ENCODE data around the gene NDOR1.
A peak's percentile ranks its signal among the peaks of the same experiment; 100 is the strongest.

Gene NDOR1

DNA sequence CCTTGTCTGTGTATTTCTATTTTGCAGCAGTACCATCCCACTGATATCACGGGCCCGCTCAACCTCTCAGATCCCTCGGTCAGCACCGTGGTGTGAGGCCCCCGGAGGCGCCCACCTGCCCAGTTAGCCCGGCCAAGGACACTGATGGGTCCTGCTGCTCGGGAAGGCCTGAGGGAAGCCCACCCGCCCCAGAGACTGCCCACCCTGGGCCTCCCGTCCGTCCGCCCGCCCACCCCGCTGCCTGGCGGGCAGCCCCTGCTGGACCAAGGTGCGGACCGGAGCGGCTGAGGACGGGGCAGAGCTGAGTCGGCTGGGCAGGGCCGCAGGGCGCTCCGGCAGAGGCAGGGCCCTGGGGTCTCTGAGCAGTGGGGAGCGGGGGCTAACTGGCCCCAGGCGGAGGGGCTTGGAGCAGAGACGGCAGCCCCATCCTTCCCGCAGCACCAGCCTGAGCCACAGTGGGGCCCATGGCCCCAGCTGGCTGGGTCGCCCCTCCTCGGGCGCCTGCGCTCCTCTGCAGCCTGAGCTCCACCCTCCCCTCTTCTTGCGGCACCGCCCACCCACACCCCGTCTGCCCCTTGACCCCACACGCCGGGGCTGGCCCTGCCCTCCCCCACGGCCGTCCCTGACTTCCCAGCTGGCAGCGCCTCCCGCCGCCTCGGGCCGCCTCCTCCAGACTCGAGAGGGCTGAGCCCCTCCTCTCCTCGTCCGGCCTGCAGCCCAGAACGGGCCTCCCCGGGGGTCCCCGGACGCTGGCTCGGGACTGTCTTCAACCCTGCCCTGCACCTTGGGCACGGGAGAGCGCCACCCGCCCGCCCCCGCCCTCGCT, 37.5 kb upstream of the NDOR1 start:
- peak; percentile 91 for DNase-seq

DNA sequence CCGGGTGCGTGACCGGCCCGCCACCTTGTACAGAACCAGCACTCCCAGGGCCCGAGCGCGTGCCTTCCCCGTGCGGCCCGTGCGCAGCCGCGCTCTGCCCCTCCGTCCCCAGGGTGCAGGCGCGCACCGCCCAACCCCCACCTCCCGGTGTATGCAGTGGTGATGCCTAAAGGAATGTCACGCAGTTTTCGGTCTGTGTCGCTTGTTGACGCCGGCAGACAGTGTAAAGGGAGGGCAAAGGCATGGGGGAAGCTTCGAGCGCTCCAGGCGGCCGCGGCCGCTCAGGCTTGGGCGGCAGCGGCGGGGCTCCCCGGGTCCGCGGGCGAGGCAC, 37.0 kb upstream of the NDOR1 start:
- peak; percentile 83 for DNase-seq

DNA sequence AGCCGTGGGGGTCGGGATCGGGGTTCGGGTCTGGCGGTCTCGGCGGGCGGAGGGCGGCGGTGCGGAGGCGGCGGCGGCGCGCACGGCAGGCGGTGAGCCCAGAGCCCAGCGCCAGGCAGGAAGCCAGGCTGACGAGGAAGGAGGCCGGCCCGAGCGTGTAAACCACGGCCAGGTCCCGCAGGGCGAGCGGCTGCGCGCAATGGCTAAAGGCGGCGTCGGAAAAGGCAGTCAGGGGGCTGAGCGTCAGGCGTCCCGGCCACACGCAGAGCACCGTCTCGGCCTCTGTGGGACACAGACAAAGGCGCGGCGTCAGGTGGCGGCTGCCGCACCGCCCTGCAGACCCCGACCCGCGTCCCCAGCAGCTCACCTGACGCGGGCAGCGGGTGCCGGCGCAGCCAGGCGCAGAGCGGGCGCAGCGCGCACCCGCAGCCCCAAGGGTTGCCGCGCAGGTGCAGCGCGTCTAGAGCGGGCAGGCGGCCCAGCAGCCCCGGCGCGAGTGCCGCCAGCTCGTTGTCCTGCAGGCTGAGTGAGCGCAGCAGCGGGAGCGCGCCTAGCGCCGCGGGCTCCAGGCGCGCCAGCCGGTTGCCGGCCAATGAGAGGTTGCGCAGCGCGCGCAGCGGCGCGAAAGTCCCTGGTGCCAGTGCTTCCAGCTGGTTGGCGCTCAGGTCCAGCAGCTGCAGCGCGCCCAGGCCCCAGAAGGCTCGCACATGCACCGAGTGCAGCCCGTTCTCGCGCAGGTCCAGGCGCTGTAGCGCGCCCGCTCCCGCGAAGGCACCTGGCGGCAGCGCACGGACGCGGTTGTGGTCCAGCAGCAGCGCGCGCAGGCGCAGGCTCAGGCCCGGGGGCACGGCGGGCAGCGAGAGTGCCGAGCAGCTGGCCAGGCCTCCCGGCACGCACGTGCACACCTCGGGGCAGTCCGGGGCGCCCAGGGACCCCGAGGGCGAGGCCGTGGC, 36.3 kb upstream of the NDOR1 start:
- peak; percentile 97 for DNase-seq

DNA sequence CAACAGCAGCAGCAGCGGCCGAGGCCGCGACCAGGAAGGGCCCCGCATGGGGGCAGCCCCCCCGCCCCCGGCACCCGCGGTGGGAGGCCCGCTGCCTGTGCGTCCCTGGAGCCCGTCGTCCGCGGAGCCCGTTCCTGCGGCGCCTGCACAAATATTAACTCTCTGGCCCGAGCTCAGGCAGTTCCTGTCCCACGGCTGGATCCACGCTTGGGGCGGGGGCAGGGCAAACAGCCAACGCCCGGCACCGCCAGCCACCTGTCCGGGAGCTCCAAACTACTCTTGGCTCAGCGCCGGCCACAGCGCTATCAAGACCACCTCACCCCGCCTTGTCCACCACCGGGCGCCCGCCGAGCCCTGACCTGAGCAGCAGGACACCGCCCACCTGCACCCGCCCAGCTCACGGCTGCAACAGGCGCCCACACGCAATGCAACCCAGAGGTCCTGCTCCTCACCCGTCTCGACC, 35.6 kb upstream of the NDOR1 start, which contains the start of gene LRRC26:
Gene LRRC26 (minus strand): TSS at position 156 of the 463 bp plus-strand sequence. CDS start 108 bp downstream, at position 48.
- no peak for DNase-seq

DNA sequence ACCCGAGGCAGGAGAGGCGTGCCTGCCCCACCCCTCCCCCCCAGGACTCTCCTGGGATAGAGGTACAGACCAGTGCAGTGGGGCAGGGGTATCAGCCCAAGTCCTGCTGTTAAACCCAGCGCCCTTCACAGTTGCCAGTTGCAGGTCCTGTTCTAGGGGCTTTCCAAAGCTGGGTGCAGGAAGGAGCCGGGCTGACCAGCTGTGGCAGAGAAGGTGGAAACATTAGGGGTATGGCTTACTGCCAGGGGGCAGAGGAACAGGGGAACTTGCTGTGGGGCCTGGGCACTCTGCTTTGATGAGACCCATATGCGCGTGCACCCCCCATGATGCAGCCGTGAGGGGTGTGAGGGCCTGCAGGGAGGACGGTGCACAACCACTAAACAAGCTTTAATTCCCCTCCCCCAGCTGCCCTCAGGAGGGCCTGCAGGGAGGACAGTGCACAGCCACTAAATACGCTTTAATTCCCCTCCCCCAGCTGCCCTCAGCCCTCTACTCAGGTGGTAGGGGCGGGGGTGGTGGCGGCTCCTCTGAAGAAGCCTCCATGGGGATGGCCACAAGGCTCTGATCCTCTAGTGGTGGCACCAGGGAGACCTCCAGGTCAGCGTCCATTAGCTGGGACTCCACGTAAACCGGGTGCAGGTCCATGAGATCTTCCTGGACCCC, 34.9 kb upstream of the NDOR1 start:
- DNase-seq: no peak

DNA sequence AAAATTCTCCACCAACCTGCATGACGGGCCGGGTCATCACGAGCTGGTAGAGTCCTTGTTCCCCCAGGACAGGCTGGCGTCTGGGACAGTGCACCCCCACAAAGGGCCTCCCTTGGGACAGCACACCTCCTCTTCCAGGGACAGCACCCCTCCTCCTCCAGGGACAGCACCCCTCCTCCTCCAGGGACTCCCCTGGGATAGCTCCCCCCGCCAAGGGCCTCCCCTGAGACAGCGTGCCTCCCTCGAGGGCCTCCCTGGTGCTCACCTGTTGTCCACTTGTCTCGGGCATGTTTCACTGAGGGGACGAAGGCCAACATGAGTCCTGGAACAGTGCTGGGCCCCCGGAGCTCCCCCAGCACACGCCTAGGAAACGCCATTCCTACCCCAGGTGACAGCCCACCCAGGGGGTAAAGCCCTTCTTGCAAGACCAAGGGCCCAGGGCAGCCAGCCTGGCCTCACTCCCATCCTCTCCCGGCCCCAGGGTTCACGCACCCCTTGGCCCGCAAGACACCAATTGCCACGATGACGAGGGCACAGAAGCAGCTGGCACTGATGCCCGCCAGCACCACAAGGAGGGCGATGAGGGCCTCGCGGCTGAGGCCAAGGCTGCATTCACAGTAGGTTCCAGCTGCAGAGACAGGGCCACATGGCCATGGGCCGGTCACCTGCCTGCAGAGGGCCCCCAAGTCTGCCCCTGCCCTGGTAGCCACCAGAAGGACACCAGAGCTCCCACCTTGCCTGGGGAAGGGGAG, 34.2 kb upstream of the NDOR1 start:
- DNase-seq: no peak

DNA sequence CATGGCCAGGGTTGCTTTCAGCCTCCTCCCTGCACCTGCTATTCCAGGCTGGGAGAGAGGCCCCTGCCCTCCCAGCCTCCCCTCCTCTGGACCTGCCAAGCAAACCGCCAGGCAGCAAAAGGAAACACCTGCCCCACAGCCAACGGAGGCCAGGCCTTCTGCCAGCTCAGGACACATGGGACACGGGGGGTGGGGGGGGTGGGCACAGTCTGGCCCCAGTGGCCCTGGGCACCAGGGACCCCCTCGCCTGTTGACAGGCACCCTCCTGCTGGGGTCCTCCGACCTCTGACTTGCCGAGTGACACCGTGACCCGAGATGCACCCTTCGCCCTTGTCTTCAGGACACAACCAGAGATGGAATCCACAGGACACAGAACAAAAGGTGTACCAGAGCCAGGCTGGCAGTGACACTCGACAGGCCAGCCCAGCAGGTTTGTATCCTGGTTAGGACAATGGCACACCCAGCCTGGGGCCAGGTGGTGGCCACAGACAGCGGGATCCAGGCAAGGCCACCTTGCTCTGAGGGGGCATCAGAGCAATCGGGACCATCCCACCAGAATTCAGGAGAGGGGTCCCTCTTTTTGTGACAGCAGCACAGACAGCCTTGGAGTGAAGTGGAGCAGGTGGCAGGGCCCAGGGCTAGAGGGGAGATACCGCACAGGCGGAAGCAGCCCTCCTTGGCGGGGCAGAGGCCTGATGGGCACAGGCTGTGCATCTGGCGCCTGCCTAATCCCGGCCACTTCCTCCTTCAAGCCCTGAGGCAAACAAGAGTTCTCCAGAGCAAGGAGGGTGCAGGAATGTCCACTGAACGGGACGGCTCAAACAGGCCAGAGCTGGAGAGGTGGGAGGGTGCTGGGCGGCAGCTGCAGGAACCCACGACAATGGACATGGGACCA, 32.4 kb upstream of the NDOR1 start:
- peak; percentile 82 for DNase-seq

DNA sequence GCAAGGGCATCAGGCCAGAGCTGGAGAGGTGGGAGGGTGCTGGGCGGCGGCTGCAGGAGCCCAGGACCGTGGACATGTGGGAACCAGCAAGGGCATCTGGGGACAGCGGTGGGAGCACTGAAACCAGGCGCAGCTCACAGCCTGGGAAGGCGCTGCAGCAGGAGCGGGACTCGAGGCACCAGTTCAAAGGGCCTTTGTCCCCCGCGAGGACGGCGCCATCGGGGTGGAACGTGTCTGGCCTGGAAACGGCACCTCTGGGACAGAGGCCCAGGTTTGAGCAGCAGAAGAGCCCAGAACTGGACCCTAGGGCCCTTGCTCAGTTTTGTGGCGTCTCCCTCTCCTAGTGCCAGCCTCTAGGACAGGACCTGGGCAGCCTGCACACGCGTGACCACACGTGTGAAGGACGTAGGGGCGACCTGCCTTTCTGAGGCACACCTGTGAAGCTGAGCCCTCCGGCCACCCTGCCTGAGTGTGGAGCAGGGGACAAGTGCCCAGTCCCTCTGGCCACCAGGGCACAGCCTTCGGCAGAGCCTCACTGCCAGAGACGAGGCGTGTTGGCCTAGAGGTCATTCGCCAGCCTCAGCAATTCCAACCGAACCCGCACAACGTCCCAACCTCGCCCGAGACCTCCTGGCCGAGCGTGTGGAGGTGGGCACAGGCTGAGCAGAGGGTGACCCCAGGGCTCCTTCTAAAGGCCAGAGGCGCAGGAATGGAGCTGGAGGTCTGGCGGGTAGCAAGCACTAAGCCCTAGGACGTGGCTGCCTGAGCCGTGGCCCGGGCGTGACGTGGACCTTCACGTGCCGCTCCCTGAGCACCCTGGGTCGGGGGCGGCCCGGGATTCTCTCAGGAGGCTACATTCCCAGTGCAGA, 31.5 kb upstream of the NDOR1 start:
- no peak for DNase-seq

DNA sequence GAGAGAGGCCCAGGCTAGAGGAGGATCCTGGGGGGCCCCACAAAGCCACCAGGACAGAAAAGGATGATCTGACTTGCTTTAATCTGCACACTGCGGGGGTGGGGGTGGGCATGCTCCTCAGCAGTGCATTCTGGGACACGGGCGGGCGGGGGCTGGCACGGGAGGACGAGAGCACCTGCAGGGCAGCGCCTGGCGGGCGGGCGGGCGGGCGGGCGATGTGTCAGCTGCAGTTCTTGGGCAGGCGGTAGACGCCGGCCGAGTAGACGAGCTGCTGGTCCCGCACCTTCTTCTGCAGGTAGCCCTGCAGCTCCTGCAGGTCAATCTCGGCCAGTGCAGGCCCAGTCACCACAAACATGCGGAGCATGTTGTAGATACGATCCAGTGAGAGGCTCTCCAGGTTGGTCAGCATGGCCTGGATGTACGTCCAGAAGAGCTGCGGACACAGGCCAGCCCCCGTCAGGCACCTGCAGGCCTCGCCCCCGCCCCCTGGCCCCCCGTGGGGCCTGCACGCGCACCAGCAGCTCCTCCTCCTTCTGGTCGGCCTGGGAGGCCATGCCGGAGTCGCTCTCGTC, 30.7 kb upstream of the NDOR1 start:
- DNase-seq: no peak

DNA sequence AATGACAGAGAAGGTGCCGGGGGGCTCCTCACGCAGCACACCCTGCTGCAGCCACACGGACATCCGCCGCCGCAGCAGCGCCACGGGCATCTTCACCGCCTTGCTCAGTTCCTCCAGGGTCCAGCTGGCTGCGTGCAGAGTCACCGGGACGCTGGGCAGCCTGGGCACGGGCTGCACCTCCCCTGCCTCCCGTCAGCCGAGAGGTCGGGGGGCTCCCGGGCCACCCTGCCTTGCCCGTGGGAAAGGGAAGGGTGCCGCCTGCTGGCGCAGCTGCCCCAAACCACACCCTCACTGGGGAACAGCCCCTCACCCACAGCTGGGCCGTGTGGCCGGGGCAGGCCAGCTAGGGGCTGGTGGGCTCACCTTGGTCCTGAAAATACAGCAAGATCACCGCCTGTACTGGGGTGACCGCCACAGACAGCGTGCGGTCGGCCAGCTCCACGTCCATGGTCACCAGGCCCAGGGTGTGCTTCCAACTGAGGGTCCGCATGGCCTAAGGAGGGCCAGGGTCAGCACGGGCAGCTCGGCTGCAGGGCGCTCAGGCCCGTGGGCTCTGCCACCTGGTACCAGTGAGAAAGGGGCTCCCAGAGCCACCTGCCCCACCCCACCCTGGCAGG, 30.0 kb upstream of the NDOR1 start:
- DNase-seq: no peak

DNA sequence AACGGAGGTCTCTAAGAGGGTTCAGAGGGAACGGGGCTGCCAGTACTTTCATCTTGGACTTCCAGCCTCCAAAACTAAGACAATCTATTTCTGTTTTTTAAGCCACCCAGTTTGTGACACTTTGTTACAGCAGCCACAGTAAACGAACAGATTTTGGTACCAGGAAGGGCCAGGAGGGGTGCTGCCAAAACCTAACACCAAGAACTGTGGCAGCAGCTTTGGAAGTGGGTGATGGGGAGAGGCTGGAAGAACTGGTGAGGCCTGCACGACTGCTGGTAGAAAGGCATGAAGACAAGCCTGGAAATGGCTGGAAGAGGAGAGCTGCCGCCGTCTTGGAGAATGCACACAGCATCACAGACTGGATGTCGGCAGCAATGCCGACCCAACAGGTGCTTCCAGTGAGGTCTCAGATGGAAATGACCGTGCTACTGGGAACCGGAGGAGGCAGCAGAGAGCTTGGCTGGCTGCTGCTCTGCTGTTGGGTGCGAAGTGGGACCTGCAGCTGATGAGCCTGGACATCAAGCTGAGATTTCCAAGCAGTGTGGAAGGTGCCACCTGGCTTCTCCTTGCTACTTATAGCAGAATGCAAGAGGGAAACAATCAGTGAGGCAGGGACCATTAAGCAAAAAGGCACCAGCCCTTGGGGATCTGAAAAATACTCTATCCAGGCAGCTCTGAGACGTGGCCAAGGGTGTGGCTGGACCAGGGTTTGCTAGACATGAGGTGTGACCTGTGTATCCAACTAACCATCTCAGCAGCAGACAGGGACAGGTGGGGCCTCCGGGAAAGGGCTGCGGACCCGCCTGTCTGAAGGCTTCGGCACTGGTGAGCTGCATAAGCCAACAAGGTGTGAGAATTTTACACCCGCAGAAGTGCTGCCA, 29.0 kb upstream of the NDOR1 start:
- DNase-seq: peak; percentile 91

DNA sequence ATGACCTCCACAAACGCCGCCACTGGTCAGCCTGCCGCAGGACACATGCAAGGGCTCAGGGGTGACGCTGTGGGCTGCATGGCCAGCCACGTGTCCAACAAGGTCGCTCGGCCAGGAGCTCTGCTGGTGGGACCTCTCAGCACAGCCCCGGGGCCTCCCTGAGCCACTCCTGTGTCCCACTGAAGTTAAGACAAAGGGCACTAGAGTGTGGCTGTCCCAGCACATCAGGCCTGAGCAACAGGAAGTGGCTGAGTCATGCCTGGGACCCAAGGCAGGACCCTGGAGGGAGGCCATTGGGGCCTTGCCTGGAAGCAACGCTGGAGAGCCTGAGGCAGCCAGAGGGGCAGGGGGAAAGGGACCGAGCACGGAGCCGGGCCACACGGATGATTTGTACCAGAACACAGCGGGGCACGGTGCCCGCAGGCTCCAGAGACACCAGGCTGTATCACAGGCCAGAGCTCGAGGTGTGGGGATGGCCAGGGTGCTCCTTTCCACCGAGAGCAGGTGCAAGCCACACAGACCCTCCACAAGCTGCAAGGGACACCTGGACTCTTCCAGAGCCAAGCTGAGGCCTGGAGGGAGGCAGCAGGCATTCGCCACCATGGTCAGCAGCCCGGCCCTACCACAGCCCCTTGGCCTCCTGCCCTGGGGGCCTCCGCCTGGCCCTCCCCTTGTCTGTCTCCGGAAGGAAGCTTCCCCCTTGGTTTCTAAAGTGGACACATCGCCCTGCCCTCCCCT, 27.1 kb upstream of the NDOR1 start:
- DNase-seq: peak; percentile 51

DNA sequence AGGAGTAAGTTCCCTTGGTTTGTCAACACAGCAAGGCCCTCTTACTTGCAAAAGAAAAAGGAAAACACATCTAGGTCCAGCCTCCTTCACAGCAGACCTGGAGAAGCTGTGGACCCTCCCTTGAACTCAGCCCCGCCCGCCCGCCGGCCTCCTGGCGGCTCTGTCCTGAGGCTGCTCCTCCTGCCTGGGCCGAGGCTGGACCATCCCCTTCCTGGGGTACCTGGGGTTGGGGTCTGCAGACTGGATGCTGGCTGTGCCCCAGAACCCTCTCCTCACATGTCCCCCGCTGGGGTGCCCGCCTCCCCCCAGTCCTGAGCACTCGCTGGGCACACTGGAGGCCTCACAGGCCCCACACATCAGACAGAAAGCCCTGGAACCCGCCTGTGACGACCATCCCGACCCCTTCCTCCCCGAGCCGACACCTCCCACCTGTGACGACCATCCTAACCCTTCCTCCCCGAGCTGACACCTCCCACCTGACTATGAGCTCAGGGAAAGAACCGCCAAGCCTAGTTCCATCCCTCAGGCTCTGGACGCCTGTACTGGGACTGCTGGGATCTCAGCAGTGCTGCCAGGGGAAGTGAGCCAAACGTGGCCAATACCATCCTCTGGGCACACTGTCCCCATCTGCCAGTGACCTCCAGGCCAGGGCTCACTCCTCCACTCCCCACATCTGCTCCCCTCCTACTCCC, 26.4 kb upstream of the NDOR1 start:
- DNase-seq: no peak

DNA sequence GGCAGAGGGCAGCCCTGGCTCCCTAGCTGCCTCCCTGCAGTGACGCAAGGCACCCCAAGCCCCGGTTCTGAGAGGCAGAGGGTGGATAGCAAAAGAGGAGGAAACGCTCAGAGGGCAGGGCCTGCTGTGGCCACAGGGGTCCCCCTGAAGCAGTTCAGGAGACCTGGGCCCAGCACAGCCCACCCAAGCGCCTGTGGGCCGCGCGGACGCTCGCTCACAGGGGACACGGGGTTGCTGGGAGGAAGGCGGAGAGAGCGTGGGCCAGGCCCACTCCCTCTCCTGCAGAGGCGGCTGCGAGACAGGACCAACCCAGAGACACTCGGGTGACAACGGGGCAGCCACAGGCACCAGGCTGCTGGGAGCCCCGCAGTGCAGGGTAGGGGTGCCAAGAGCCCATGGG, 25.7 kb upstream of the NDOR1 start:
- DNase-seq: no peak

DNA sequence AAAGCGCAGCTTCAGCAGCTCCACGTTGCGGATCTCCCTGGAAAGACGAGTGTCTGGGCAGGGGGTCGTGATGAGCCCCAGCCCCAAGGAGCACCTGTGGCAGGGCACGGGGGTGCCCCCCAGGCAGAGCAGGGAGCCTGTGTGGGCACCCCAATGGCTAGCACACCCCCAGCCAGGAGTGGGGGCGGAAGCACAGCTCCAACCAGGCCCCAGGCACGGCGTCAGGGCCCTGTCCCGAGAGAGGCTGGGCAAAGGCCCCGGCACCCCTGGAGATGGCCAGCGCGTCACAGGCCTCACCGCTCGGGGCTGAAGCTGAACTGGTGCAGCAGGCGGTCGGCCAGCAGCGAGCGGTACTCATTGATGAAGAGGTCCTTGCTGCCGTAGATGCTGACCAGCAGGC, 25.0 kb upstream of the NDOR1 start:
- DNase-seq: no peak

DNA sequence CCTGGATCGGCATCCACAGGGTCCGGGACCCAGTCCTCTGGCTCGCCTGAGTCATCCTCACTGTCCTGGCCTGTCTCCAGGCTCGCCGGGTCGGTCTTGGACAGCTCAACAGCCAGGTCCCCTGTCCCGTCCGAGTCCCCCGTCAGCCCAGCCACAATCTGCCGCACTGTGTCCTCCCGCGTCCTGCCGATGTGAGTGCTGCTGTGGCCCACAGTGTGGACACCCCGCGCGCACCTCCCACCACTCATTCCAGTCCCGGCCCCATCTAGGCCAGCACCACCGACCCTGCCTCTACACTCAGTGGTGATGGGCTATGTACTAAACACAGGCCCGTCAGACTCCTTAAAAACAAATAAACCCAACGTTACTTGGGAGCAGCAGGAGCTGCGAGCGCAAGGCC, 23.8 kb upstream of the NDOR1 start:
- DNase-seq: no peak

DNA sequence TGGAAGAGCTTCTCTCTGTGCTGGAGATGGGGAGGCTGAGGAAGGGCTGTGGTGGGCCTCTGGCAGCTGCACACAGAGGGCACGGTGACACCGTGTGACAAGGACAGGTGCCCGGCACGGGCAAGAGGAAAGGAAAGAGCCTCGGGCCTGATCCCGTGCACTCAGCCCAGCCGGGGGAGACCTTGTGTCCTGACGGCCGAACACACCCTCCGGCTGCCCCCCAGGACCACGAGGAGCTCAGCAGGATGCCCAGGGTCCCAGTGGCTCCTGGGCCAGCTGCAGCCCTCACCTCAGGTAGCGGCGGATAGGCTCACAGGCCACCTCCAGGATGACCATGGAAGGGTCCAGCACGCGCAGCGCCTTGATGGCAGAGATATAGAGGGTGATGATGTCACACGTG, 22.7 kb upstream of the NDOR1 start:
- DNase-seq: no peak
